ENCODE results near the gene HPCAL1.
"Not testable (repeated sequence)": the region's sequence is repeated elsewhere in the genome, so short reads cannot be mapped to it uniquely, and the experiment has no call there.

GRCh38 chr2:10291376-10291775, 11.3 kb upstream of the HPCAL1 start:
- not testable (repeated sequence) for TF ChIP-seq CTCF (conservative IDR thresholded peaks at IDR 0.05; ENCODE audit: low read depth, low read length); POLR2A (IDR thresholded peaks at IDR 0.05; ENCODE audit: low read depth, low read length); CEBPB (IDR thresholded peaks at IDR 0.05; ENCODE audit: low read depth, low read length); ELK1 (IDR thresholded peaks at IDR 0.05; ENCODE audit: borderline replicate concordance, low read depth, low read length); RAD21 (IDR thresholded peaks at IDR 0.05; ENCODE audit: low read length); CHD1 (IDR thresholded peaks at IDR 0.05; ENCODE audit: low read depth, low read length); SMC3 (IDR thresholded peaks at IDR 0.05; ENCODE audit: low read depth, low read length); FOS (IDR thresholded peaks at IDR 0.05; ENCODE audit: low read depth, low read length); RFX5 (IDR thresholded peaks at IDR 0.05; ENCODE audit: low read depth, low read length)
